Activated CD4-positive, alpha-beta T cell treated with anti-CD3 and anti-CD28 coated beads for 48 hours (primary cell): ENCODE measurements around the gene PITPNC1.
"Not testable (repeated sequence)": the region's sequence is repeated elsewhere in the genome, so short reads cannot be mapped to it uniquely, and the experiment has no call there.

ENCODE experiments used
- DNase-seq: peaks from one replicate; pipeline ENCODE4 v3.0.0-alpha.2; 2020

PITPNC1 gene

GRCh38 chr17:67376737-67377487 is at the start of gene PITPNC1:
Gene PITPNC1, plus strand, starts transcription at chr17:67377281.
- DNase-seq, result peak; percentile 91

GRCh38 chr17:67328026-67328425 is 49.1 kb upstream of the PITPNC1 start:
- DNase-seq, result no peak

DNA sequence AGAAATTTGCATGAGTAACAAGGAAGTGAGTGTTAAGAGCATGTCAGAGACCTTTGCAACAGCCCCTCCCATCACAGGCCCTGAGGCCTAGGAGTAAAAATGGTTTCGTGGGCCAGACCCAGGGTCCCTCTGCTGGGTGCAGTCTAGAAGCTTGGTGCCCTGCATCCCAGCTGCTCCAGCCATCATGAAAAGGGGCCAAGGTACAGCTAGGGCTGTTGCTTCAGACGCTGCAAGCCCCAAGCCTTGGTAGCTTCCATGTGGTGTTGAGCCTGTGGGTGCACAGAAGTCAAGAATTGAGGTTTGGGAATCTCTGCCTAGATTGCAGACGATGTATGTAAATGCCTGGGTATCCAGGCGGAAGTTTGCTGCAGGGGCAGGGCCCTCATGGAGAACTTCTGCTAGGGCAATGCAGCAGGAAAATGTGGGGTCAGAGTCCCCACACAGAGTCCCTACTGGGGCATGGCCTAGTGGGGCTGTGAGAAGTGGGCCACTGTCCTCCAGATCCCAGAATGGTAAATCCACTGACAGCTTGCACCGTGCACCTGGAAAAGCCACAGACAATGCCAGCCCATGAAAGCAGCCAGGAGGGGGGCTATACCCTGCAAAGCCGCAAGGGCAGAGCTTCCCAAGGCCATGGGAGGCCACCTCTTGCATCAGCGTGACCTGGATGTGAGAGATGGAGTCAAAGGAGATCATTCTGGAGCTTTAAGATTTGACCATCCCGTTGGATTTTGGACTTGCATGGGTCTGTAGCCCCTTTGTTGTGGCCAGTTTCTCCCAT is 45.5 kb upstream of the PITPNC1 start:
- not testable (repeated sequence) for DNase-seq

- not testable (repeated sequence) for DNase-seq
Observed at GRCh38 chr17:67332162-67332508, 44.9 kb upstream of the PITPNC1 start.

DNA sequence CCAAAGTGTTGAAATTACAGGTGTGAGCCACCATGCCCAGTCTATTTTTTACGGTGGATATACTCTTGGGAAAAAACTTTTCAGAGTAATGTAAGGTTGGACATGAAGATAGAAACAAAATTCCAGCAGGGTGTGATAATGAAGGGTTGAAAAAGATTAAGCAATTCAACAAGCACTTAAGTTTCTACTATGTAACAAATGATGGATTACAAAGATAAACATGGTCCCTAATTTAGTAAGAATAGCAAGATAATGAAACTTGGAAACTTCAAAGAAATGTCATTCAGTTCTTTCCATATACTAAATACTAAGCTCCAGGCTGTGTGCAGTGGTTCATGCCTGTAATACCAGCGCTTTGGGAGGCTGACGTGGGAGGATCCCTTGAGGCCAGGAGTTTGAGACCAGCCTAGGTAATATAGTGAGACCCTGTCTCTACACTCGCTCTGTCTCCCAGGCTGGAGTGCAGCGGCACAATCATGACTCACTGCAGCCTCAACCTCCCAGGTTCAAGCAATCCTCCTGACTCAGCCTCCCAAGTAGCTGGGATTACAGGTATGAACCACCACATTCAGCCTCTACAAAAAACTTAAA is 41.7 kb upstream of the PITPNC1 start:
- DNase-seq, result no peak

DNA sequence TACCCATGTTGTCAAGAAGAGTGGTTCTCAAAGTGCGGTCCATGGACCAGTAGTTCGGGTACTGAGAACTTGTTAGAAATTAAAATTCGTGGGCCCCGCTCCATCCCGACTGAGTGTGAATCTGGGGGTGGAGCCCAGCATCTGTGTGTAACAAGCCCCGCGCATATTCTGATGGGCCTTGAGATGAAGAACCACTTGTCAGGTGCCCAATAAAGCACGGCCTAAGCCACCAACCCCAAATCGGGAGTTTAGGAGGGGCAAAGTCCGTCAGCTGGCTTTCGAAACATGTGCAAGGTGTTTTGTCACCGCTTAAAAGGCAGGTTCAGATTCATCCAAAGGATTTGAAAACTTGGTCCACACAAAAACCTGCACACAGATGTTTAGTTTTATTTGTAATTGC is 40.2 kb upstream of the PITPNC1 start:
- no peak for DNase-seq

GRCh38 chr17:67338353-67338752 is 38.7 kb upstream of the PITPNC1 start:
- DNase-seq, result not testable (repeated sequence)

GRCh38 chr17:67343237-67343636 is 33.8 kb upstream of the PITPNC1 start:
- DNase-seq, result no peak

- DNase-seq, result no peak
Observed at GRCh38 chr17:67347826-67348225, 29.3 kb upstream of the PITPNC1 start.

DNA sequence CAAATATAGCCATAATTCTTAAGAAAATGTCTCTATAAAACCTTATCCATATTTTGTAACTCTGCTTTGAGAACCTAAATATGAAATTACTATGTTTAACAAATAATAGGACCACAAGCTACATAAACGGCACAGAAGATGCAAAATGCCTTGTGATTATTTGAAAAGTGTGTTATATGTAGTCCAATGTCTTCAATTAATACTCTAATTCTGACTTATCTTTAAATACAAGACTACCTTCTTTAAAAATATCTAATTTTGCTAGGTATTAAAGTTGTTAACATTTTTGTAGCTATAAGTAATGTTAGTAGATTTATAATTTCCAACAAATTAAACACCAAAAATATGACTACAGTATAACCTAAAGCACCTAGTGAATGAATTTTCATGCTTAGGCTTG is 27.7 kb upstream of the PITPNC1 start:
- no peak for DNase-seq

DNA sequence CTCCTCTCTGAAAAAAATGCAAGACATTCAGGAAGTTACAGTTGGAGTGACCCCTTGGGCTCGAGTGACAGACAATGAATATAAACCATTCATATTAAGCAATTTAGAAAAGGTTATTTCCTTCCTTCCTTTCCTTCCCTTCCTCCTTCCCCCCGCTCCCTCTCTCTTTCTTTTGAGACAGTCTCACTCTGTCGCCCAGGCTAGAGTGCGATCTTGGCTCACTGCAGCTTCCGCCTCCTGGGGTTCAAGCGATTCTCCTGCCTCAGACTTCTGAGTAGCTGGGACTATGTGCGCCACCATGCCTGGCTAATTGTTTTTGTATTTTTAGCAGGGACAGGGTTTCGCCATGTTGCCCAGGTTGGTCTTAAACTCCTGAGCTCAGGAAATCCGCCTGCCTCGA is 23.9 kb upstream of the PITPNC1 start:
- no peak for DNase-seq

DNA sequence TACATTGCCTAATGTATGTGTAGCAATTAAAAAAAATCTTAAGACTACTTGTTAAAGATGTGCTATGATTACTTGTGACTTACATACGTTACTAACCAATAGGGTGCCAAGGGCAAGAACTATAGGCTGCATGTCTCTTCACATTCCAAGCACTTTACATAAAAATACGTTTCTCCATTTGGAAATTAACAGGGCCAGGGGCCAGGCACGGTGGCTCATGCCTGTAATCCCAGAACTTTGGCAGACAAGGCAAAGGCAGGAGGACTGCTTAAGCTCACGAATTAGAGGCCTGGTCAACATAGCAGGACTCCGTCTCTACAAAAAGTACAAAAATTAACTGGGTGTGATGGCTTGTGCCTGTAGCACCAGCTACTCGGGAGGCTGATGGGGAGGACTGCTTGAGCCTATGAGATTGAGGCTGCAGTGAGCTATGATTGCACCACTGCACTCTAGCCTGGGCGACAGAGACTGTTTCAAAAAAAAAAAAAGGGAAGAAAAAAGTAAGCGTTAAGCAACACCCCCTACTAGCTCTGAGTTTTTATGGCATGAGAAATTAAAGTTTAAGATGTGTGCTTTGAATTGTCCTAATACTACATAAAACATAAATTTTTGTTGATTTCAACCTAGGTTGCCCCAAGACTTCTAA is 23.0 kb upstream of the PITPNC1 start:
- DNase-seq, result no peak

DNA sequence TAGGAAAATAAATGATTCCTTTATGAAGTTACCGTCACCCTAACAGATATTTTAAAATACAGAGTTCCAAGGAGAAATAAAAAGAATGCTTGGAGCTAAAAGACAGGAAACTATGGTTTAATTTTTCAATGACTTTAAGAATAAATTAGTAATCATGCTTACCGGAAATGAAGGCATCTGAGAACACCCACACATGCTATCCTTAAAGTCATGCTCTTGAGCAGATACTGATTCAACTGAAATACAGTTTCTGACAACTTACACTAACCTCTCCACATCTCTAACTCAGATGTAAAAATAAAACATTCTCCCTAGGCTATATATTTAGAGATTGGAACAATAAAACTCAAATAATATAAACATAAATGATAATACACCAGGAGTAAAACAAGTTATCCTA is 18.5 kb upstream of the PITPNC1 start:
- DNase-seq, result no peak

DNA sequence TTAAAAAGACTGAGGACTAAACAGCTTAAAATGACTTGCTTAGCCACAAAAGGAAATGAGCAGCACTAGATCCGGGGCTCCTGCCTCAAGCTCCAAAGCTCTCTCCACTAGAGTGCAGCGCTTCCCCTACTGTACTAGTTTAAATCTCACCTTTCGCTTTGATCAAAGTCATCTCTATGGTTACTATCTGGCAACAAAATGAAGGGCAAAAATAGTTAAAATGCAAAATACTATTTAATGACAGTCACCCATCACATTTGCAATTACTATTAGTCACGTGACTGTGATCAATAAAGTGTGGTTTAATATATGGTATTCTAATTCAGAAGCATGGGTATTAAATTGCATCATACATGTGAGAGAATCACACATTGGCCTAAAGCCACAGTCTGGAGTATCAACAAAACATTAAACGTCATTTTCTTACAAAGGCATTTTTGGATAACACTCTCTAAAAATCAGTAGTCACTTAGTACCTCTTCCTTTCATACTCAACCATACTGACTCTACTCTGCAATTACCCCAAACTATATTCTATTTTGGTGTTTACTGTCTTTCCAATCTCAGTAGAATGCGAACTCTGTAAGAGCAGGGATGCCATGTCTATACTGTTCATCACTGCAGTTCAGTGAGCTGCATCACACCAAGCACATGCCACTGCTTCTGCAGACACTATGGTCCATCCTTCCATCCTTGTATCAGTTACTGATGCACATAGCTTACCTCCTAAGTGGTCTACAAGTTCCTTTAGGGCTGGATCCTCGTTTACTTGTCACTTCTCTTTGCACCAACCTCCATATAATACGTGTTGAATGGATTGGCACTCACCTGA is 16.9 kb upstream of the PITPNC1 start:
- peak; percentile 66 for DNase-seq

DNA sequence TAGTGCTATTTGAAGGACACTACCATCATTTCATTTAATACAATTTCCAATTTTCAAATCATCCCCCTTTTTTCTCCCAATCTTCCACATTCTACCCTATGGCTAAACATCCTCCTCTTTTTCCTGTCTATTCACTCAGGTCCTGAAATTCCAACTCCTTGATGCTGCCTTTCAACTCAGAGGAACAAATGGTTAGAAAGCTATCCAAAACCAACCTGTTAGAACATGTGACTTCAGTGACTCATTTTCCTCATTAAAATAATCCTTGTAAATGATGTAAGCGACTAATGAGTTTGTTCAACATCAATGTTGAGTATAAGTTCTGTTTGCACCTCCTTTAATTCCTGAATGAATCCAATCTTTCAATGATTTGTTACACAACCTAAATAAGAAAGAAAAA is 16.2 kb upstream of the PITPNC1 start:
- DNase-seq, result no peak

DNA sequence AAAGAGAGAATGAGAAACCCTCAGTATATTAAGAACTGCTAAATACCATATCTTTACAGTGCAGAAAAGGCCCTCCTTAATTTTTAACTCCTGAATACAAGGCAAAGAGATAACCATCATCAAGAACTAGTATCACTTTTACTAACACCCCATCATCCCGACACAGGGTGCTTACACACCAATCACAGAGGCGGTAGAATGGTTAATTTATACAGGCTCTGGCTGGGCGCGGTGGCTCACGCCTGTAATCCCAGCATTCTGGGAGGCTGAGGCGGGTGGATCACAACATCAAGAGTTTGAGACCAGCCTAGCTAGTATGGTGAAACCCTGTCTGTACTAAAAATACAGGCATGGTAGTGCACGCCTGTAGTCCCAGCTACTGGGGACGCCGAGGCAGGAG is 14.9 kb upstream of the PITPNC1 start:
- DNase-seq, result peak; percentile 37

DNA sequence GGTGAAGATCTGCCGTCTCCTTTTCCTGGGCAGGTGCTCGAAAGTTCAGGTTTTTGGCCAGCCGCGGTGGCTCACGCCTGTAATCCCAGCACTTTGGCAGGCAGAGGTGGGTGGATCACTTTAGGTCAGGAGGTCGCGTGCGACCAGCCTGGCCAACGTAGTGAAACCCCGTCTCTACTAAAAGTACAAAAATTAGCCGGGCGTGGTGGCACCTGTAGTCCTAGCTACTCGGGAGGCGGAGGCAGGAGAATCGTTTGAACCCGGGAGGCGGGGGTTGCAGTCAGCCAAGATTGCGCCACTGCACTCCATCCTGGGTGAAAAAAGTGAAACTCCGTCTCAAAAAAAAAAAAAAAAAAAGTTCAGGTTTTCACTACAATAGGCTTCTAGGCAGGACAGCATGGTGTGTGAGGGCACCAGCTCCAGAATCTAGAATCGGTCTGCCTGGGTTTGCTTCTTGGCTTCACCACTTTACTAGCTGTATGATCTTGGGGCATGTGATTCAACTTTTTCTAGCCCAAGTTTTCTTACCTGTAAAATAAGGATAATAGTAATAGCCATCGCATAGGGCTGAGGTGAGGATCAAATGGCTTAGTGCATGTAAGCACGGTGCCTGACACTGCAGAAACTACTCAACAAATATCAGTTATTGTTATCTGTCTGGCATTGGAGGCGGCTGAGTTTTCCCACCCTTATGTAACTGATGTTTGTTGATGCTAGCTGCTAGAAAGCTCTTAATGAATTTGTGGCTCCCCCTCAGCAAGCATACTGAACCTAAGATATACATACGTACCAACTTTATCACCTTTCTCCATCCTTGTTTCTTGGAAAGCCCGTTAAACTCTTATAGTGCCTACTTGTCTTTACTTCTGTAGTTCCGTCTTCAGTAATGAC is 12.0 kb upstream of the PITPNC1 start:
- DNase-seq, result no peak

DNA sequence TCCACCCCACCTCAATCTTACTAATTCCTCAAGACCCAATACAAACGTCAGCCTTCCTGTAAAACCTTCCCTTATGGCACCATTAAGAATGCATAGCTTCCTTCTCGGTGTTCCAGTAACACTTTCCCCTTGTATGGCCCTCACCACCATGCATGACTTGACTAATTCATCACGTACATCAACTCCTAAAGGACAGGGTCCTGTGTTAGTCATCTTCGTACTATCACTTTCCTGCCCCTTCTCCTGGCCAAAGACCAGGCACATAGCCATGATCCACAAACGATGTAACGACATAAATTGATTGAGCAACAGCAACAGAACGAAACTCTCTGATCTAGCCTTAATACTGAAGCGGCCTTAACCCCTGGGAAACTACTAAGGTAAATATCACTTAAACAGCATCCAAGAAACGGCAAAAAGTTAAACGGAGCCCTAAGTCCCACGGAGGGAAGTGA is 11.3 kb upstream of the PITPNC1 start:
- DNase-seq, result peak; percentile 43

- DNase-seq, result peak; percentile 96
Observed at GRCh38 chr17:67366193-67367157, 10.6 kb upstream of the PITPNC1 start, which contains the start of gene PSMD12. Gene PSMD12, minus strand, starts transcription at chr17:67366577. Its CDS starts 58 bp downstream, at chr17:67366519.

- DNase-seq, result no peak
Observed at GRCh38 chr17:67369676-67370075, 7.4 kb upstream of the PITPNC1 start.
